GM12872 (cell line): Measurements from ENCODE around the gene CUX1.

Experiments
- CTCF ChIP-seq: IDR thresholded peaks from 3 replicates; pipeline ENCODE4 v1.5.1; 2011; ENCODE audit warnings: low read depth, mild to moderate bottlenecking, low read length, moderate library complexity; ENCODE audit not compliant: insufficient read depth

Gene CUX1

GRCh38 chr7:101864039-101864438, 46.6 kb downstream of the CUX1 start:
- no peak for TF ChIP-seq CTCF

- no peak for TF ChIP-seq CTCF
These were observed 47.6 kb downstream of the CUX1 start for GRCh38 chr7:101865031-101865430.

GRCh38 chr7:101865455-101865854, 48.0 kb downstream of the CUX1 start:
- no peak for TF ChIP-seq CTCF

- TF ChIP-seq CTCF: no peak
These were observed 48.9 kb downstream of the CUX1 start for GRCh38 chr7:101866328-101866727.

- TF ChIP-seq CTCF: no peak
These were observed 49.8 kb downstream of the CUX1 start for GRCh38 chr7:101867265-101867664.

GRCh38 chr7:101868191-101868950, 50.9 kb downstream of the CUX1 start:
- no peak for TF ChIP-seq CTCF

GRCh38 chr7:101869026-101869900, 51.8 kb downstream of the CUX1 start:
- no peak for TF ChIP-seq CTCF
